Fibroblast of skin of scalp (primary cell): ENCODE measurements around the gene DPT.

ENCODE experiments used
- DNase-seq: peaks from one replicate; pipeline ENCODE4 v3.0.0-alpha.2; 2013

Gene DPT

DNA sequence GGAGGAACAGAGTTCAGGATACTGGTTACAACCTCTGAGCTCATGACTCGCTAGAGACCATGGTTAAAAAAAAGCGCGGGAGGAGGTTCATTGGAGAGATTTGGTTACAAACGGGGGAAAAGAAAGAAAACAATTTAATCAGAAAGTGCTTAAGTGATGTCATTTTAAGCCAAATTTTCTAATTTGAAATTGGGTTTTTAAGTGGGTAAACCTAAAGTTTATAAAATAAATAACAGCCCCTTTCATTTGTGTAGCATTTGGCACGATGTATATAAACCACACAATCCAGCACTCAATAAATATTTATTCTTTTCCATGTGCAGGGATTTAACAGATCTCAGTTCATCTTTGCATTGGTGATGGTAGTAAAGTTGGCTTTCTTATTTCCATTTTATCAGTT is 7.0 kb upstream of the DPT start:
- DNase-seq, result no peak

DNA sequence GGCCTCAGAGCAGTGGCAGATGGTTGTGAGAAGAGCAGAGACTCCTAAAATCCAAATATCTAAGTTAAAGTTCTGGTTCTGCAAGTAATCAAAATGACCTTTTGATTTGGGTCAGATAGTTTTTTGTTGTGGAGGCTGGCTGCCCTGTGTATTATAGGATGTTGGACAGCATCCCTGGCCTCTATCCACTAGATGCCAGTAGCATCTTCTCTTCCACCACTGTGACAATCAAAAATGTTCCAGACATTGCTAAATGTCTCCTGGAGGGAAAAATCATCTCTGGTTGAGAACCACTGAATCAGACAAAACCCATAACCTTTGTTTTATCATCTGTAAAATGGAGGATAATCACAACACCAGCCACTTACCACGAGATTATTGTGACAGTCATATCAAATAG is 5.9 kb upstream of the DPT start:
- no peak for DNase-seq

DNA sequence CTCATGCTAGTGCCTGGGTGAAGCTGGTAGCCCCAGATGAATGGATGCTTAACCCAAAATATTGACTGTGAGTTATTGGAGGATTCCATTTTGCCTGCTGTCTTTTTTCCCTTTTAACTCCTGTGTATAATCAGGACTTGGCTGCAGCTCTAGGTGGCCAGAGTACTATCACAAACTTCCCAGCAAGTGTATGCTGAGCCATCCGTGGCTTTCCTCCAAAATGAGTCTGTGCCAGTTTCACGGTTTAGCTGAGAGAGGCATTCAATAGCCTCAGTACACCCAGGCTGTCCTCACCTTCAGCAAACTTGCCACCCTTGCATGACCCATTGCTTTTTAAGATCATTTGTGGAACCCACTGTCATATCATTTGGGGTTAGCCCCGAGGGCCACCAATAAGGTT is 5.3 kb upstream of the DPT start:
- no peak for DNase-seq

DNA sequence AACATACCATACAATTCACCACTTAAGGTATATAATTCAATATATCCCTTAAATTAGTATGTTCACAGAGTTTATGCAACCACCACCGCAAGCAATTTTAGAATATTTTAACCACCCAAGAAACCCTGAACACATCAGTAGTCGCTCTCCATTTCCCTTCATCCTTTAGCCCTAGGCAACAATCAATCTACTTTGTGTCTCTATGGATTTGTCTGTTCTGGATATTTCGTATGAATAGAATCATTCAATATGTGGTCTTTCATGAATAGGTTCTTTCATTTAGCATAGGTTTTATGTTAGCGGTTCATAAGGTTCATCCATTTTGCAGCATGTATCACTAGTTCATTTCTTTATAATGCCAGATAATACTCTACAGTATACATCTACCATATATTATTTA is 4.2 kb upstream of the DPT start:
- DNase-seq, result no peak

DNA sequence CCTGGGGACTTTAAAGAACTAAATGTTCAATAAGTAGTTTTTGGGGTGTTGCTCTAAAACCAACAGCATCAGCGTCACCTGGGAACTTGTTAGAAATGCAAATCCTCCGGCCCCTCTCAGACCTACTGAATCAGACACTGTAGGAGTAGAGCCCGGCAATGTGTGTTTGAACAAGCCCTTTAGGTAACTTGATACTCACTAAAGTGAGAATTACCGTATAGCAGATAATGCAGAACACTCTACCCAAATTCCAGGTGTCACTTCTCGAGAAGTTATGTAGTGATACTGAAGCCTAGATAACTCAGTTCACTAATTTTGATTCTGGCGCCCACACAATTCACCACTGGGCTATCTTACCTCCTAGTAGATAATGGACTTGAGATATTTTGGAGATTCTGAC is 3.7 kb upstream of the DPT start:
- no peak for DNase-seq

DNA sequence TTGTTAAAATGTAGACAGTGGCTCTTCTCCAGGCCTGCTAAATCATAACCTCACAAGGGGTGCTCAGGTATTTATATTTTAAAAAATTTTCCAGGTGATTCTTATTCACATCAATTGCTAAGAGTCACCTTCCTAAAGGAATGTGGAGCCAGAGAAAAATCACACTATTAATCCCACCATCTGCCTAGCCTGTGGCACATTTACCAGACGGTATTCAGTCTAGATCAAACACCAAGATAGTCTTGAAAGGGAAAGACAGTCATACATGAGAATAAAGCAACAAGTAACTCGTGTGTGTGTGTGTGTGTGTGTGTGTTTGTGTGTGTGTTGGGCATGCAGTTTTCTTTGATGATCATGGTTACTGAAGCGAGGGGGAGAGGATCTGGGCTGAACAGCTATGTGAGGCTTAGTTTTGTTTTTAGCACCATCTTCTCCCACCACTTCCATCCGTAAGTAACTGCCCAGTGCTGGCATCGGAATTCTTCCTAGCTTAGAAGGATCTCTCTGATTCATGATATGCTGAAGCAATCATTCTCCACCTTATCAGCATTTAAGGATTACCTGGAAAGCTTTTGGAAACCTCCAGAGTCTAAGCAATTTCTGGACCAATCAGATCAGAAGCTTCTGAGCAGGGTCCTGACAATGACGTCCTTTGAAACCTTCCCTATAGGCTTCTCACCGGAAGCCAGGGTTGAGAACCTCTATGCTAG is 2.4 kb upstream of the DPT start:
- no peak for DNase-seq

DNA sequence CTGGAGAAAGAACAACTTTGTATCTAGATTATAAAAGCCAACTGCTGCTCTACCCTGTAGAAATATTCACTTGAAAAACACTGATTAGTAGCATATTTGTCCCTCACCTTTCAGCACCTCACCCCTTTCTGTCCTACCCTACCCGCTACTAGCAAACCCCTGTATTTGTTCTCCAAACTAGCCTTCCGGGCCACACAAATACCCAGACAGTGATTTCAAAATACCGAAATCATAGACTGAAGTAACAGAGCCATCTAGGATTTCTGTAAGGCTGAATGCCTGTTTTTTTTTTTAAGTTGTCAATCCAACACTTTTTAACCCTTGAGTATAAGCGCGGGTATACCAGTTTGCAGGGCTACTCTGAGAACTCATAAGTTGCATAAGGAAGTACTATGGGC is 398 bp upstream of the DPT start:
- DNase-seq, result no peak

DNA sequence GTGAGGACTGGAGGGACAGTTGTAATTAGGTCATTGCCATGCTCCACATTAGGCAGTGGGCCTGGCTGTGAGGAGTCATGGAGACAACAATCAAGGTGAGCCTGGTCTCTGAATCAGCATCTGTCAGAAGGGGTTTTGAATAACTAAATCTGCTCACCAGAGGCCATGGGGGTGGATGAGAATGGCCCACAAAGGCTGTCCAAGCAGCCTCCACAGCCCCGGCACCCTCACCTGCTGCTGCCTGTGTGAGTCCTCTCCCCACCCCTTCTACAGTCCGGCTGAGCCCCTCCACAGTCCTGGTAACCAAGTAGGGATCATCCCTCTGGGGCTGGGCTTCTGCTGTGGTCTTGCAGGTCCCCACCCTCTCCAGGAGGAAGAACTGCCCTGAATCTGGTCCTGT is 2.3 kb downstream of the DPT start:
- DNase-seq, result no peak

DNA sequence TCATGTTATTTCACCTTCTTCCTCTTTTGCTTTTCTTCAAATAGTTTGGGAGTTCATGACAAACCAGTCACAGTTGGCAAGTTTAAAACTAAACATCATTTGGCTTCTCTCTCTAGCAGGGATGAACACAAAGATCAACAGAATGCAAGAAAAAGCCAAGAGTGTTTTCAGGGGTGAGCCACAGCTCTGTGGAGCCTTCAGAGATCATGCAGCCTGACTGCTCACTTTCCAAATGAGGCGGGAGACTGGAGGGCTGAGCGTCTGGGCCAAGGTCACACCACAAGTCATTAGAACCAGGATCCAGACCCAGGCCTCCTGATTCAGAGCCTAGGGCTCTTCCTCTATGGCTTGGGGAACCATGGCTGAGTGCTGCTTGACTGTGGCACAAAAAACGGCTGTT is 2.7 kb downstream of the DPT start:
- no peak for DNase-seq

DNA sequence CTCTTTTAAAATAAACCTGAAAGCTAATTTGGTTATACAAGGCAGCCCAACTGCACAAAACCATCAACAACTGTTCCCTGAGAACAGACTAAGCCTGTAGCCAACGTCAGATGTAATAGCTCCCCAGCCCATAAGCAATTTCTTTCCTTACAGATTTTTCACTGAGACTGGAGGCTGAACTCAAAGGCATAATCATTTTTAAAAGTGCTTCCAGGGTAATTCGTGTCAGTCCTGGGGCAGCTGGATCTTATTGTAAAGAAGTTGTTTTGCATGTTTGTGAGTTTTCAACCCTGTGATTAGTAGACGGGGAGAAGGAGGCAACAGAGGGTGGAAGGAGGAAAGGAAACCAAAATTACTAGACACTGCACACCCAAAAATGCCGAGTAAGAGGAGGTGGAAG is 3.2 kb downstream of the DPT start:
- DNase-seq, result no peak

DNA sequence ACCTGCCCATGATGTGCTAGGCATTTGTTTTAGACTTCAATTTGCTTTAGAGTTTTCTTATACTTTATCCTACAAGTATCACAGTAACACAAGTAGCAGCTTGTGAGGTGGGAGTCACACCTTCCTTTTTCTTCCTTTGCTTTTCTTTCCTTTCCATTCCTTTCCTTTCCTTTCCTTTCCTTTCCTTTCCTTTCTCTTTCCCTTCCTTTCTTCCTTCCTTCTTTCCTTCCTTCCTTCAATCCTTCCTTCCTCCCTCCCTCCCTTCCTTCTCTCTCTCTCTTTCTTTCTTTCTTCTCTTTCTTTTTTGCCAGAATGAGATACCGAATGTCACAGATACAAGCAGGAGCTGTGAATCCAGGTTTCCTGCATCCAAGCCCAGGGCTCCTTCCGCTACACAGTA is 3.9 kb downstream of the DPT start:
- no peak for DNase-seq

DNA sequence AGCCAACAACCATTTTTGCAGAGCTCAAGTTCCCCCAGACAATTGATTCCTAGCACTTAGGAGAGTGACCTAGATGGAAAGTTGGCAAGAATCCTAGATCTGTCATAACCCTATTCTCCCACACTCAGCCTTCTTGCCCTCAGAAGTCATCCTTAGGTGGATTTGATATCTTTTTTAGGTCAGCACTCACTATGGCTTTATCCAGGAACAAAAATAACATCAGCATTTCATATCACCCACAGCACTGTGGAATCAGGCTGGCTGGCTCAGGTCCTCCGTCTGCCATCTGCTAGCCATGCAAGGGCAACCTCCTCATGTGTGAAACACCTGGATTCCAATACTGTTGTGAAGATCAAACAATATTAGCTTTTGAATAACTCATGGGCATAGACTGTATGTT is 6.0 kb downstream of the DPT start:
- DNase-seq, result no peak

DNA sequence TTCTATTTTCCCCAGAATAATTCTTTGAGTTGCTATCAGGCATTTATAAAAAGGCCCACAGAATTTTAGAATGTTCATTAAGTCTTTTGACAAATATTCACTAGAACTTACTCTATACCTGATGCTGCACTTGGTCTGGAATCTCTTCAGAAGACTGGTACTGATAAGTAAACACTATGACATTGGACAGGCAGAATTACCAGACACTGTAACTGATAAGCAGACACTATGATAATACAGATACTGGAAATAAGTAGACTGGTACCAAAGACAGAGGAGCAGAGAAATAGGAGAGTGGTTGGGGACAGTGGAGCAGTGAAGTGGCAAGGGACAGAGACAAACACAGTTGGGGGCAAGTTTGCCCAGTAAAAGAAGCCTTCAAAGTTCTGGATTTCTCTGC is 8.2 kb downstream of the DPT start:
- DNase-seq, result no peak

DNA sequence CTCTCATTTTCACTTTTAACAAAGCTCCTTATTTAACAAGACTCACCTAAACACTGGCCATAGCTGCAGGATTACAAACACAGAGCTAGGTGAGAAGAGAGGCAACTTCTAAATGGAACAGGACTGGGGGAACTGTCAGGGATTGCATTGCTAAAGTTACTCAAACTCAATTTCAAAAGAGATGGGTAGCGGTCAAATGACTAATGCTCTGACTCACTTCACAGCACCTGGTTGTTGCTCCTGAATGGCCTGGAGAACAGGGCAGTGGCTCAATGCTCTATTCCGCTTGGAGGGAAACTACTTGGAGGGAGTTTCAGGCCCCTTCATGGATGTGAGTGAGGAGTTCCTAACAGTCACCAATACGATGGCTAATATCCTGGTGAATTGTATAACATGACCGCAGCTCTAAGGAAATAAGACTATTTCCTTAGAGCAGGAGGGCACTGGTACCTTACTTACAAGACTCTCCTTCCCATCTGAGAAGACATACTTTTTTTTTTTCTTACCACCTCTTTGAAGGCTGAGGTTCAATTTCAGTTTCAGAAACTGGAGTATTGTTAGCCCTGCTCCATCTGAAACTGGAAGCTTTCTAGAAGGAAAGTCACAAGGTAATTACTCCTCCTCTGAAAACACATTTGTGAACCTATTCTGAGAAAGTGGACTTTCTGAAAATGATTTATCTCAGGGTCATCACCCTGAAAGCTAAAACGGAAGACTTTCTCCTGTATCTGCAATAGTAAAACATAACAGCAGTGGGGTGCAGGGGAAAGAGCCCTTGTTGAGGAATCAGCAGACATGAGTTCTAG is 9.5 kb downstream of the DPT start:
- no peak for DNase-seq

DNA sequence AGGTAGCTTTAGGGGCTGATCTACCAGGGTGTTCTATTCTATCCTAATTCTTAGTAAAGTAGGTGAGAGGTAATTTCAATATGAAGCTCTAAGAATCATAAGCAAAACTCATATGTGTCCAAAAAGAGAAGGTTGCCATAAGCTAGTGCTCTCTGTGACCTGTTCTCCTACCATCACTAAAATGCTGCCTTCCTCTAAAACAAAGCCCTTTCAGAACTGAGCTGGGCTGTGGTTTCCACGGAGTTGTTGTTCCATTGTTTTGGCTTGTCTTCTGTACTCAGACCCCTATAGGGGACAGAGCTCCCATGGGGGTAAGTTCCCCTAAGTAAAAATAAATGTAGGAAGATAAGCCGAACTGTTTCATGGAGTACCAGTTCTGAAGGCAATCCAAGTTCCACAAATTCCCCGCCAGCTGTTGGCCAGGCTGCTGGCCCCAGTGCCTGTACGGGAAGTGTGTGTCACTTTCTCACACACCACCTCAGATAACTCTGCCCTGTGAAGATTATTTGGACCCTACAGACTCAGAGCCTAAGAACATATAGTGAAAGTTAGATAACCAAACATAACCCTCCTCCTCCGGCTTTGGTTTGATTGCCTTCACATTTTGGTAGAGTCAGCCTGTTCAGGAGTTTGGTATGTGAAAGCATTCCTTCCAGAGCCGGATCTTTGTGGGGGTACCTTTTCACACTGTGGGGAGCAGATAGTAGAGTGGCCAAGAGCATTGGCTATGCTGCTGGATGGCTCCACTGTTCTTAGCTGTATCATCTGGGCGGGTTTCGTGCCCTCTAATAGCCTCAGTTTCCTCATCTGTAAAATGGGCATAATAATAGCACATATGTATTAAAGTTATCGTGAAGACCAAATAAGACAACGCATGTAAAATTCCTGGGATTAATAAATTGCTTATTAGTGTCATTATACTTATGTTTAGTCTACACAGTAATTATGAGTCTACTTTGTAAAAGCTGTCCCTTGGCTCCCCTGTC is 10.8 kb downstream of the DPT start:
- no peak for DNase-seq

DNA sequence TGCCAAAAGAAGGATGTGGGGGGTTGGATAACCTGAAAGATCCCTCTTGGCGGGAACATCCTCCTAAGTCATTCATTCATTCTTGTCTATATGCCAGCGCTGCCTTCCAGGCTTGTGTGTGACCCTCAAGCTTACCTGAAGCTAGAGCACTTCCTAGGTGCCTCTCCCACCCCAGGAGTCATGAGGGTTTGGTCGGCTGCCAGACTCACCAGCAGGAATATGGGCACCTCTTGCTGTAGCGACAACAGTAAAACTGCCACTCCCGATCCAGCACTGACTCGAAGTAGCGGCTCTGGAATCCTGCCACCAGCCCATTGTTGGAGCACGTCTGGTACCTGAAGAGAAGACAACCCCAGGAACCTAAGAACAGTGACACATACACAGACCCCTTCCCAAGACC is 15.0 kb downstream of the DPT start:
- no peak for DNase-seq

DNA sequence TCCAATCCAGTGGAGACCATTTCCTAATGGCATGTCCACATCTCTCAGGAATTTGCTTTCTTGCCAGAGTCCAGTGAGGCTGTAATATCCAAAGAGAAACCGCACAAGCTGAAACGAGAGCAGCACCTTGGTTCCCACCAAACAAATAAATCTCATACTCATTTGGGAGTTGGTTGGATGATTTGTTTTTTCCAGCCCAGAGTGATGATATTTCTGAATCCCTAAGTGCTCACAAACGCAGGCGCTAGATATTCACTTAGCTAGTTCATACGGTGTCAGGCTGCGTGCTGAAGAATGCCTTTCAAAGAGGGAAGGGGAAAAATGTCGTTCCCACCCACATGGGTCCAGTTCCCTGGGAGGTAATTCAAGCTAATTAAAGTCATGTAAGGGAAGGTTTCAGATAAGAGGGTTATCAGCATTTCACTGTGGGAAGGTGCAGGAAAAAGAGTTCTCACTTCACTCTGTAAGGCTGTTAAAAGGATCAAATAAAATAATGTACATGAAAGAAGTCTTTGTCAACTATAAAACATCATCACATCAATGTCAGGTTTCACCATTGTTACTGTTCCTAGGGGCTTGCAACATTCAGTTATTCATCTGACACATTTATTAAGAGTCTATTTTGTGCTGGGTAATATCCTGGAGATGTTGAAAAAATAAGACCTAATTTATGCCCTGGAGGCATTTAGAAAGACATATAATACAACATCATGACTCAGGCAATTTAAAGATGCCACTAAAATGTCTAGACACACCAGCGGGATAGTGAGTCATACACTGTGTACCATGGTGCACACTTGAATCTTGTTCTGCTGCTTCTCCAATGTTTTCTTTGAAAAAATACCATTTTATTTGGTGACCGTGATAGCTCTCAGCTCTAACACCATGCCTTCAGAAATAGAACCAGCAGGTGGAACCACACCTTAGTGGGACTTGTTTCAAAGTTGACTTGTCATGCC is 19.3 kb downstream of the DPT start:
- DNase-seq, result peak; percentile 94

DNA sequence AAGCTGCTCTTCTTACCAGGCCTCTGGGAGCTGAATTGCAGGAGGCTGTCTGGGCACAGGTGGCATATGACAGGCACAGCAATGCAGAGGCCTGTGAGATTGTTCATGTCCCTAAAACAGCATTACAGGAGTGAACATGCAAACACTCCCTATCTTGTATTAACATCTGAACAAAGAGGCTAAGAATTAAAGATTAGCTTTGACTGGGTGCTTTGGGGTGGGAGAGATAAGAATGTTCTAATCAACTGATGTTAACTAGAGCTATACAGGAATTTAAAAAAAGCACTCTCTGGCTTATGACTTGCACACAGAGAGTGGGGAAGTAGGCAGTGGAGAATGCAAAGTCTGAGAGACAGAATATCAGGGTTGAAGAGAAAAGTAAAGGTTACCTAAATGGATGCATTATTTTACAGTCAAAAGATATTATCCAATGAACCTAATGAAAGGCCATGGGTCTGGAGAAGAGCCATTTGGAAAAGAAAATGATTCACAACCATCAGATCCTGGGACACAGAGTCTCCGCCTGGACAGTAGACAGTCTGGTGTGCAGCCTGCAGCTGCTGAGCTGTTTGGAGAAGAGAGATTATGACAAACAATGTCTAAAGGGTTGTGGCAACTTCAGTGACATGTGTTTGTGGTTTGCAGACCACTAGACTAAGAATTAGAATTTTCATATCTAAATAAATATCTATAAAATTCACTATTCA is 20.2 kb downstream of the DPT start:
- no peak for DNase-seq

DNA sequence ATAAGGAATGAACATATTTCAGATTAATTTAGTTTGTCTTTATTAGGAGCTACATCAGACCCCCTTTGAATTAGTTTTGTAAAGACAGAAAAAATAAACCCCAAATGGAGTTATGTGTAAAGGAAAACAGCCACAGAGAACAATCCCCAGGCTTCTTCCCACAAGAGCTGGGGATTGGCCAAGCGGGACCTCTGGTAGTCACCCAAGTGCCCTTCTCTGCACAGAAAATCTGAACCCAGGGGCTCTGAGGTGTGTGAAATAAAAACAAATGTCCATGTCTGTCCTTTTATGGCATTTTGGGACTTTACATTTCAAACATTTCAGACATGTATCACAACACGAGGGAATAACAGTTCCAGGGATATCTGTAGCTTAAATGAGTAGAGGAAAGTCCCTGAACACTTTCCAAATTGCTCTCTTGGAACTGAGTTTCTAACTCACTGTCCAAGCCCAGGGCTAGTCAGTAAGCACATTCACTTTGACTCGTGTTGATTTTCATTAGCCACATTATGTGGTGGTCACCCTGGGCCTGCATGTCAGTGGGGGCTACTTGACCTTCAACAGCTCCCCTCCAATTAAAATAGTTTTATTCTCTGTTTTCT is 22.5 kb downstream of the DPT start:
- DNase-seq, result peak; percentile 51

DNA sequence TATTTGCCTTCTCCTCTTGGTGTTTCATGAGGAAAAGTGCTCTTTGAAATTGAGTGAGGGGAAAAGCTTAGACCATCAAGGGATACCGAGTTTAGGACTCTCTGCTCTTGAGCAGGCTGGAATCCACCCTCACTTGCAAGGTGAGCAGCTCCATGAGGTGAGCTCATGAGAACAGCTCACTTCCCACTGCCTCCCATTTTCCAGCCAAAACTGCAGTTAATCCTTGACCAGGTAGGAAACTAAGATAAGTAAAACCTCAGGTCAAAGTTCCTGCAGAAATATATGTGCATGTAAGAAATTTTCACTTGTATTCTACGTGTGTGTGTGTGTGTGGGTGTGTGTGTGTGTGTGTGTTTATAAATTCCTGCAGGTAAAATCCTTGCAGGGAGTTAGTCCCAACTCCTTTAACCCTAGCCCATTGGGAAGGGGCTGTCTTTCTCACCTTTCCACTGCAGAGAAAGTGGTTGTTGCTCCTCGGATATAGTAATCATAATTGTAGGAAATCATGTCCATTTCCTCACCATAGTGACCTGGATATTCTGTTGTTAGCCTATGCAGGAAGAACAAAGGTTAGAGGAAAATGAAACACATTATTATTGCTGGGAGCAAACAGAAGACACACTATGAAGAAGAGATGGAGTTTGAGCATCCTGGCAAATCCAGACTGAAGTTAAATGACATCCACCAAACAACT is 28.3 kb downstream of the DPT start:
- DNase-seq, result no peak
